Measurements from ENCODE around the gene FCER2.

FCER2 gene

GRCh38 chr19:7734220-7735203, 32.6 kb upstream of the FCER2 start:
- Histone ChIP-seq H3K9ac (ENCODE audit: low read depth, low read length) (no peak overlapping the region), H3K4me2 (ENCODE audit: insufficient read depth, low read length) (no peak overlapping the region), H3K9me3 (ENCODE audit: insufficient read depth, low read length, severe bottlenecking) (no peaks in the 10 kb centered on the region), H3K4me1 (ENCODE audit: insufficient read depth, low read length) (no peaks in the 10 kb centered on the region), H3K27me3 (ENCODE audit: insufficient read depth, low read length, poor library complexity) (no peaks in the 10 kb centered on the region), H3K27ac (ENCODE audit: low read length) (no peak overlapping the region), H3K4me3 (ENCODE audit: low read depth in 1 of 2, low read length in 2 of 2) (no peak overlapping the region), H2AFZ (ENCODE audit: low read depth, low read length) (no peak overlapping the region), H4K20me1 (ENCODE audit: insufficient read depth, low read length) (no peaks in the 10 kb centered on the region), H3K36me3 (ENCODE audit: insufficient read depth, low read length) (no peaks in the 10 kb centered on the region), H3K79me2 (ENCODE audit: insufficient read depth, low read length) (no peaks in the 10 kb centered on the region)
- DNase-seq = no peak
- ATAC-seq (ENCODE audit: insufficient read depth, low read depth) = no peak
- TF ChIP-seq CTCF (IDR thresholded peaks at IDR 0.05; ENCODE audit: borderline replicate concordance, extremely low read depth, low read length, poor library complexity, severe bottlenecking) (no peak), EZH2 (IDR thresholded peaks at IDR 0.05; ENCODE audit: borderline replicate concordance, low read depth, low read length, severe bottlenecking) (no peak)

GRCh38 chr19:7733376-7733775, 31.4 kb upstream of the FCER2 start:
- no peak for TF ChIP-seq EZH2 (IDR thresholded peaks at IDR 0.05; ENCODE audit: borderline replicate concordance, low read depth, low read length, severe bottlenecking)
- TF ChIP-seq CTCF (IDR thresholded peaks at IDR 0.05; ENCODE audit: borderline replicate concordance, extremely low read depth, low read length, poor library complexity, severe bottlenecking) = no peak
- Histone ChIP-seq H3K79me2 (ENCODE audit: insufficient read depth, low read length) (no peaks in the 10 kb centered on the region), H3K4me1 (ENCODE audit: insufficient read depth, low read length) (no peaks in the 10 kb centered on the region), H3K9me3 (ENCODE audit: insufficient read depth, low read length, severe bottlenecking) (no peaks in the 10 kb centered on the region), H3K4me3 (ENCODE audit: low read depth in 1 of 2, low read length in 2 of 2) (no peak overlapping the region), H3K27me3 (ENCODE audit: insufficient read depth, low read length, poor library complexity) (no peaks in the 10 kb centered on the region), H3K9ac (ENCODE audit: low read depth, low read length) (no peak overlapping the region), H2AFZ (ENCODE audit: low read depth, low read length) (no peak overlapping the region), H3K36me3 (ENCODE audit: insufficient read depth, low read length) (no peaks in the 10 kb centered on the region), H4K20me1 (ENCODE audit: insufficient read depth, low read length) (no peaks in the 10 kb centered on the region), H3K27ac (ENCODE audit: low read length) (no peak overlapping the region), H3K4me2 (ENCODE audit: insufficient read depth, low read length) (no peak overlapping the region)
- DNase-seq = no peak
- ATAC-seq (ENCODE audit: insufficient read depth, low read depth) = no peak

- no peak for ATAC-seq (ENCODE audit: insufficient read depth, low read depth)
- no peak for TF ChIP-seq EZH2 (IDR thresholded peaks at IDR 0.05; ENCODE audit: borderline replicate concordance, low read depth, low read length, severe bottlenecking)
- no peak for TF ChIP-seq CTCF (IDR thresholded peaks at IDR 0.05; ENCODE audit: borderline replicate concordance, extremely low read depth, low read length, poor library complexity, severe bottlenecking)
- Histone ChIP-seq H2AFZ (ENCODE audit: low read depth, low read length) (no peak within 1 kb of the TSS), H3K9ac (ENCODE audit: low read depth, low read length) (no peak within 1 kb of the TSS), H3K27ac (ENCODE audit: low read length) (no peak within 1 kb of the TSS), H3K79me2 (ENCODE audit: insufficient read depth, low read length) (no peaks in the 10 kb centered on the region), H3K36me3 (ENCODE audit: insufficient read depth, low read length) (no peaks in the 10 kb centered on the region), H3K4me2 (ENCODE audit: insufficient read depth, low read length) (no peak within 1 kb of the TSS), H3K27me3 (ENCODE audit: insufficient read depth, low read length, poor library complexity) (no peaks in the 10 kb centered on the region), H4K20me1 (ENCODE audit: insufficient read depth, low read length) (no peaks in the 10 kb centered on the region), H3K9me3 (ENCODE audit: insufficient read depth, low read length, severe bottlenecking) (no peaks in the 10 kb centered on the region), H3K4me3 (ENCODE audit: low read depth in 1 of 2, low read length in 2 of 2) (no peak within 1 kb of the TSS), H3K4me1 (ENCODE audit: insufficient read depth, low read length) (no peaks in the 10 kb centered on the region)
- no peak for DNase-seq
Measured at GRCh38 chr19:7732045-7732444, 30.1 kb upstream of the FCER2 start, which contains the start of gene CLEC4G. CLEC4G (minus strand) TSS chr19:7732110; CDS start chr19:7732102, 8 bp downstream.
